HCT116 (cell line): Measurements from ENCODE around the gene DNAJC6. TPM values are rescaled to one million over a fixed set of nuclear protein-coding genes. Genes with fewer than 3 reads are reported as not detected.

Source experiments
- ATAC-seq: fragments of 200-7000 bp; cut with Tn5 transposase; 2 replicates; pipeline ENCODE4 v1.9.1; 2020; ENCODE audit warnings: mild to moderate bottlenecking, moderate library complexity
- BruUV-seq: library from RNA; stranded (reverse); fragments of 400-500 nt; replicated peaks from 2 replicates; lab custom pipeline; 2021; lab: Mats Ljungman, UMichigan
- CTCF ChIA-PET: fragments of 300-600 bp; sonication (Branson Sonifier 250); formaldehyde crosslinking; loops from one replicate; lab custom pipeline; 2021; ENCODE audit warnings: antibody characterized with exemption; lab: Charles Lee
- POLR2A ChIA-PET: fragments of 300-600, 350-600 bp; sonication (Branson Sonifier 250); formaldehyde crosslinking; loops from one replicate; lab custom pipeline; 2021; ENCODE audit warnings: antibody characterized with exemption; lab: Charles Lee
- RAD21 ChIA-PET, 2 experiments: fragments of 300-600 bp; sonication (Branson Sonifier 250); formaldehyde crosslinking; loops; one replicate each; lab custom pipeline; 2023; ENCODE audit warnings: low total read pairs in 2 of 2; ENCODE audit not compliant: uncharacterized antibody in 2 of 2, unreplicated experiment in 2 of 2, low non-redundant PET in 1 of 2; lab: Charles Lee
- DNase-seq: peaks from one replicate; pipeline ENCODE4 v3.0.0-alpha.2; 2010; ENCODE audit warnings: low read depth, low spot score
- H2AFZ ChIP-seq: fragments of 200-600 bp; shearing (Covaris generic), sonication (generic); 2 replicates; pipeline ENCODE4 v1.6.1; 2017; ENCODE audit warnings: low read depth, mixed run types, mixed read lengths, antibody characterized with exemption, low read length; ENCODE audit not compliant: poor library complexity, severe bottlenecking
- H3K27ac ChIP-seq: 2 replicates; pipeline ENCODE4 v1.5.1; 2012; ENCODE audit warnings: low read depth, low read length
- H3K27me3 ChIP-seq: fragments of 200-600 bp; sonication (generic); 2 replicates; pipeline ENCODE4 v1.6.1; 2016; ENCODE audit warnings: mixed run types, low read length, mixed read lengths; ENCODE audit not compliant: insufficient read depth
- H3K36me3 ChIP-seq, 2 experiments: fragments of 200-500 bp in 1 of 2; fragments of 200-600 bp in 1 of 2; sonication (Bioruptor generic) in 1 of 2; sonication (generic) in 1 of 2; 2 replicates each; pipeline versions ENCODE4 v1.5.1 to v1.6.1; 2014 to 2016; ENCODE audit warnings: low read length in 2 of 2, inconsistent platforms in 1 of 2, mixed read lengths in 1 of 2, mixed run types in 1 of 2; ENCODE audit not compliant: insufficient read depth in 2 of 2, control insufficient read depth in 1 of 2
- H3K4me1 ChIP-seq, 2 experiments: fragments of 200-600 bp in 1 of 2; sonication (generic) in 1 of 2; 2 replicates each; pipeline versions ENCODE4 v1.5.1 to v1.6.1; 2012 to 2017; ENCODE audit warnings: low read length in 2 of 2, inconsistent platforms in 1 of 2, mild to moderate bottlenecking in 1 of 2, mixed read lengths in 1 of 2, mixed run types in 1 of 2, moderate library complexity in 1 of 2; ENCODE audit not compliant: insufficient read depth in 2 of 2, control insufficient read depth in 1 of 2
- H3K4me2 ChIP-seq: fragments of 200-600 bp; sonication (generic); 2 replicates; pipeline ENCODE4 v1.6.1; 2017; ENCODE audit warnings: mixed run types, low read length, mixed read lengths
- H3K4me3 ChIP-seq, 2 experiments: fragments of 200-600 bp in 1 of 2; sonication (generic) in 1 of 2; replicated peaks in 1 of 2; 2 replicates each; pipeline ENCODE4 v1.5.1; 2011 to 2016; ENCODE audit warnings: low read length in 2 of 2, control low read depth in 1 of 2, low read depth in 1 of 2, mild to moderate bottlenecking in 1 of 2, mixed read lengths in 1 of 2, mixed run types in 1 of 2
- H3K79me2 ChIP-seq: fragments of 200-600 bp; sonication (generic); 2 replicates; pipeline ENCODE4 v1.6.1; 2017; ENCODE audit warnings: mild to moderate bottlenecking, mixed run types, low read length, moderate library complexity, mixed read lengths; ENCODE audit not compliant: insufficient read depth
- H3K9ac ChIP-seq: fragments of 200-600 bp; sonication (generic); 2 replicates; pipeline ENCODE4 v1.6.1; 2016; ENCODE audit warnings: low read length, mixed read lengths
- H3K9me2 ChIP-seq: fragments of 200-600 bp; sonication (generic), shearing (Covaris generic); 2 replicates; pipeline ENCODE4 v1.6.1; 2017; ENCODE audit warnings: mixed run types, mild to moderate bottlenecking, moderate library complexity; ENCODE audit not compliant: insufficient read depth
- H3K9me3 ChIP-seq, 2 experiments: fragments of 200-500 bp in 1 of 2; fragments of 200-600 bp in 1 of 2; sonication (Bioruptor generic) in 1 of 2; sonication (generic) in 1 of 2; 2 replicates each; pipeline ENCODE4 v1.6.1; 2014 to 2017; ENCODE audit warnings: low read length in 2 of 2, mixed read lengths in 2 of 2, inconsistent platforms in 1 of 2, low read depth in 1 of 2, mild to moderate bottlenecking in 1 of 2, mixed run types in 1 of 2, moderate library complexity in 1 of 2; ENCODE audit not compliant: control insufficient read depth in 1 of 2, insufficient read depth in 1 of 2
- H4K20me1 ChIP-seq: fragments of 200-600 bp; sonication (generic), shearing (Covaris generic); 2 replicates; pipeline ENCODE4 v1.6.1; 2017; ENCODE audit warnings: mixed run types, mild to moderate bottlenecking, moderate library complexity; ENCODE audit not compliant: insufficient read depth
- ATF3 ChIP-seq: IDR thresholded peaks from 2 replicates; pipeline ENCODE4 v1.6.1; 2012
- CBX3 ChIP-seq: IDR thresholded peaks from 2 replicates; pipeline ENCODE4 v1.6.1; 2012; ENCODE audit warnings: low read depth
- CTCF ChIP-seq, 3 experiments: fragments of 200-600 bp in 1 of 3; sonication (generic) in 1 of 3; IDR thresholded peaks in 2 of 3; conservative IDR thresholded peaks in 1 of 3; 2 replicates each; pipeline ENCODE4 v1.5.1; 2012 to 2017; ENCODE audit warnings: low read depth in 2 of 3, low read length in 2 of 3, antibody characterized with exemption in 1 of 3, borderline replicate concordance in 1 of 3, control low read depth in 1 of 3, mild to moderate bottlenecking in 1 of 3, mixed read lengths in 1 of 3, mixed run types in 1 of 3, moderate library complexity in 1 of 3; ENCODE audit not compliant: insufficient read depth in 1 of 3
- EGR1 ChIP-seq: IDR thresholded peaks from 2 replicates; pipeline ENCODE4 v1.6.1; 2012; ENCODE audit warnings: low read depth
- ELF1 ChIP-seq: IDR thresholded peaks from 2 replicates; pipeline ENCODE4 v1.6.1; 2012; ENCODE audit warnings: low read depth, borderline replicate concordance
- EZH2 ChIP-seq: fragments of 200-600 bp; sonication (generic); IDR thresholded peaks from 2 replicates; pipeline ENCODE4 v1.6.1; 2017; ENCODE audit warnings: antibody characterized with exemption, mixed run types
- FOSL1 ChIP-seq: IDR thresholded peaks from 2 replicates; pipeline ENCODE4 v1.6.1; 2012; ENCODE audit warnings: low read depth
- JUND ChIP-seq: IDR thresholded peaks from 2 replicates; pipeline ENCODE4 v1.6.1; 2012
- POLR2AphosphoS5 ChIP-seq: IDR thresholded peaks from 2 replicates; pipeline ENCODE4 v1.6.1; 2011; ENCODE audit warnings: mild to moderate bottlenecking, low read depth, low read length, moderate library complexity
- REST ChIP-seq: IDR thresholded peaks from 2 replicates; pipeline ENCODE4 v1.6.1; 2012; ENCODE audit warnings: low read depth
- SIN3A ChIP-seq: IDR thresholded peaks from 2 replicates; pipeline ENCODE4 v1.6.1; 2012; ENCODE audit warnings: low read depth
- SP1 ChIP-seq: IDR thresholded peaks from 2 replicates; pipeline ENCODE4 v1.6.1; 2012; ENCODE audit warnings: low read depth
- SRF ChIP-seq: IDR thresholded peaks from 2 replicates; pipeline ENCODE4 v1.6.1; 2012; ENCODE audit warnings: low read depth
- YY1 ChIP-seq: IDR thresholded peaks from 2 replicates; pipeline ENCODE4 v1.6.1; 2011; ENCODE audit warnings: low read length, low read depth, moderate library complexity, mild to moderate bottlenecking; ENCODE audit not compliant: insufficient replicate concordance; ENCODE audit errors: extremely low read depth
- ZFX ChIP-seq: fragments of 450-650 bp; IDR thresholded peaks from 2 replicates; pipeline ENCODE4 v1.6.1; 2017
- intact Hi-C: fragments of 100-400 bp; cut with micrococcal nuclease; formaldehyde crosslinking; loops from 2 replicates; pipeline ENCODE4 v1.10.0; 2022
- total RNA-seq: library from RNA; stranded (reverse); gene quantifications from one replicate; pipeline ENCODE4 v1.2.1, GENCODE V29; 2021; ENCODE audit not compliant: unreplicated experiment

The DNAJC6 gene
- total RNA-seq, 1 experiment from 2014 or later = 9.0 TPM

GRCh38 chr1:65330021-65330420, 20.7 kb downstream of the DNAJC6 start:
- DNase-seq (no peak), ATAC-seq (no peak)
- ChIA-PET RAD21 (no interaction called here), POLR2A (no interaction called here), CTCF (no interaction called here)
- no peak overlapping the region for H3K27ac ChIP-seq
- H4K20me1 ChIP-seq = no peaks in the 10 kb centered on the region
- H2AFZ ChIP-seq = no peak overlapping the region
- no peaks in the 10 kb centered on the region for H3K9me3 ChIP-seq
- no peak overlapping the region for H3K4me2 ChIP-seq
- intact Hi-C loops = no loop called here
- BruUV-seq = no TSS peak
- H3K9me2 ChIP-seq = 0 out of 2 replicates have a peak, but pooled peaks cover 2% of the 10 kb centered on the region
- no peak overlapping the region for H3K4me3 ChIP-seq
- H3K79me2 ChIP-seq = no peaks in the 10 kb centered on the region
- TF ChIP-seq EZH2 (no peak), YY1 (no peak), ZFX (no peak), SIN3A (no peak), CTCF (IDR thresholded peaks at IDR 0.05 in 2 of 3, conservative IDR thresholded peaks at IDR 0.05 in 1 of 3; ENCODE audit: borderline replicate concordance in 1 of 3, insufficient read depth in 1 of 3, low read depth in 2 of 3, low read length in 2 of 3) (no peak), SP1 (no peak), CBX3 (no peak), POLR2AphosphoS5 (no peak), SRF (no peak), ATF3 (no peak), FOSL1 (no peak), REST (no peak), EGR1 (no peak), ELF1 (no peak), JUND (no peak)
- H3K27me3 ChIP-seq = no peaks in the 10 kb centered on the region
- no peaks in the 10 kb centered on the region for H3K4me1 ChIP-seq
- no peaks in the 10 kb centered on the region for H3K36me3 ChIP-seq
- H3K9ac ChIP-seq = no peak overlapping the region
